ENCODE measurements around the gene TMTC1.

The TMTC1 gene

DNA sequence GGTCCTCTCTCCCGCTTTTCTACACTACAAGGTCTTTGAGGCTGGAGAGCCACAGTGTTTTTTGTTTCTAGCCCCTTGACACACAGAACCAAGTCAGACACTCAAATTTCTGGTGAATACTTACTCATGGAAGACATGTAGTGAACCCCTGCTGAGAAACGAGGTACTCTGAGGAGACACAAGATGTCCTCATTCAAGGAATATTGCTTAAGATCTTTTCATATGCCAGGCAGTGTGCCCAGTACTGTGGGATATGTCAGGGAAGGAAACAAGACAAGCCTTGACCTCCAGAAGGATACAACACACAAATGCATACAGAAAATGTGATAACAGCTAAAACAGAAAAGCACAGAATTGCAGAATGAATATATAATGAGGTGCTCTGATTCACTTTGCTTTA is 75.9 kb downstream of the TMTC1 start:
- no peak for DNase-seq

DNA sequence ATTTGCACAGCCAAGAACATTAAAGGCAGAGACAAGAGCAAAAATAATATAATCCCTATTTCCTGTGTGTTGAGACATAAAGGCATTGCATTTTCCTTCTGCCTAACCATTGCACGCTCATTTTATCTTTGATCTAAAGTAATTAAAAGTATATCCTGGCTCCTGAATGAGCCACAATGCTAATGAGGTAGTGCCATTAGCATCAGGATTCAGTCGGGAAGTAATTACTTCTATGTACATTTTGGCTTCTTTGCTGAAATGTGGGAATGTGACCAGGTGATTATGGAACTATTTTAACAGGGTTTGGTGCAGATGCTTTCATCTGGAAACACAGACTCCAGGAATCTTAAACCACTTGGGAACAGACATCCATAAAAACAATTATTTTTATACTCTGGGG is 77.4 kb downstream of the TMTC1 start:
- no peak for DNase-seq

GRCh38 chr12:29703528-29703927 is 80.2 kb downstream of the TMTC1 start:
- no peak for DNase-seq

- no peak for DNase-seq
Observed at GRCh38 chr12:29702972-29703371, 80.8 kb downstream of the TMTC1 start.

GRCh38 chr12:29702222-29702621 is 81.5 kb downstream of the TMTC1 start:
- no peak for DNase-seq

DNA sequence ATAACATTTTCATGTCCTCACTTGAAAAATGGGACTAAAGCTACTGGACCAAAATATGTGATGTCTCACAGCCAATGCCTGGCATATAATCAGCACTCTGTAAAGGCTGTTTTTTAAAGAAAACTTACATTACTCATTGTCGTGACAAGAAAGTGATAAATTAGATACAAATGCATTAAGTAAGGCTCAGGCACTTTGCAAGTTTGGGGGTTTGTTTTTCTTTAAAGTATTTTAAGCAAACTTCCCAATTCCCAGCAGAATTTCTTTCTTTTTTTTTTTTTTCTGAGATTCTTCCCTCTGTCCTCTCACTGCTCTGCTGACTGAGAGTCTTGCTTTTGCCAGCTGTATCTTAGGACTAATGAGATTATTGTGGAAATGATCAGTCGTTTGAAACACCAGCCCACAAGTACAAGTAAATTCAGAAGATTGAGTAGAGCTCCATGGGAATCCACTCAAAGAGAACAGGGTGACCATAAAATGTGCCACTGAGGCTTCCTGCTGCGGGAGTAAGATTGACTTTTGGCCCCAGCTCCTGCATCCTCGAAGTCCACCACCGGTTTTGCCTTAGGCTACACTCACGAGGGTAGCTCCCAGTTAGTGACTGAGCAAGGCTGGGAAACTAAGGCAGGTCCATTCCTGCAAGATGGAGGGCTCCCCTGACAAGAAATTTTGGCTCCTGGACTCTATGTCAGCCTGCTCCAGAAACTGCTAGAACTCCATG is 82.8 kb downstream of the TMTC1 start:
- DNase-seq, result no peak

DNA sequence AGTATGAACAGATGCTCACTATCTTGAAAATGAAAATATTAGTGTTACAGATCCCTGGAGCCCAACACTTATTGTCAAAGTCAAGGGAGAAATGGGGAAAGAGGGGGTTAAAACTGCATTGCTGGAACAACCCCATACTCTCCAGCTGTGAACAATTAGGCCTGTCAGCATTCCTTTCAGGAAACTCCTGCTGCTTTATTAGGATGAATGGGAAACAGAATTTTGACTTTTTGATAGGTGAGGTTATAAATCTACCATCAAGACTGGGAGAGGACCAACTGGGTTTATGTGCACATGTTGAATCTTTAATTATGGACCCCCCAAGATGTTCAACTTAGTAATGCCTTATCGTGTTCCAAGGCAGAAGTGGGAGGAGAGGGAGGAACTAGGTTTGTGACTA is 85.0 kb downstream of the TMTC1 start:
- DNase-seq, result no peak

DNA sequence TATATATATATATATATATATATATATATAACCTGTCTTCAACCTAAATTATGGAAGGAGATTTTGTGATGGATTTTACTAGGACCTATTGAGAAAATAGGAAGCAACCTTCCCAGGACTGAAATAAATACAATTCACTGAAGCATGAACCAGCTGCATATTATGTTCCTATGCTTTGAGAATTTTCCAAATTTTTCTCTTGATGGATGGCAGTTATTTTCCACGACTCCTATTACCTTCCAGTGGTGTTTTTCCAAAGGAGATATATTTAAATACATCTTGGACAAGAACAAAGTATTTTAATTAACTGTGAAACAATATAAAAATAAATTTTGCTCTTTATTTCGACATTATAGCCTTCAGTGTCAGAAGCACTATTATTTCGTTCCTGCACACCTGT is 87.9 kb downstream of the TMTC1 start:
- DNase-seq, result no peak

- DNase-seq, result no peak
Observed at GRCh38 chr12:29695026-29695425, 88.7 kb downstream of the TMTC1 start.

GRCh38 chr12:29694002-29694401 is 89.7 kb downstream of the TMTC1 start:
- DNase-seq, result no peak

GRCh38 chr12:29692237-29692636 is 91.5 kb downstream of the TMTC1 start:
- DNase-seq, result no peak

DNA sequence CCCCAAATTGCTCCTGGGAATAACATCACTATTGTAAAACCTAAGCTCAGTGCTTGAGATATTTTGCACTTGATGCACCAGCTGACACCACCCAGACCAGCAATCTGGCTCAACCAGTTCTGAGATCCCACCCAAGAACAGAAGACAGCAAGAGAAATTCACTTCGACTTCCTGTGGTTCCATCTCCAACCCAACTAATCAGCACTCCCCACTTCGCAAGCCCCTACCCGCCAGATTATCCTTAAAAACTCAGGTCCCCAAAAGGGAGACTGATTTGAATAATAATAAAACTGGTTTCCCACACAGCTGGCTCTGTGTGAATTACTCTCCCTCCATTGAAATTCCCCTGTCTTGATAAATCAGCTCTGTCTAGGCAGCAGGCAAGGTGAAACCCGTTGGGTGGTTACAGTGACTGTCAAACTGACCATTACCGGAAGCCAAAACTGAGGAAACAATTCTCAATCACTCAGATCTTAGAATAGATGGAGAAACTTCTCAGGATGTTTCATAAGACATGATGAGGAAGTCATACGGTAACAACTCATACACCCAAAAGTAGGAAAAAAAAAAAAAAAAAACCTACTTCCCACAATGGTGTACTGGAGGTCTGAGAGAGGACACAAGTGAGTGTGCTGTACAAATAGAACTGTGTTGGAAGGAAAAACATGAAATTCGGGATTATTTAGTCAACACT is 92.4 kb downstream of the TMTC1 start:
- DNase-seq, result no peak

- no peak for DNase-seq
Observed at GRCh38 chr12:29690728-29691127, 93.0 kb downstream of the TMTC1 start.

GRCh38 chr12:29688914-29689313 is 94.8 kb downstream of the TMTC1 start:
- no peak for DNase-seq

- DNase-seq, result no peak
Observed at GRCh38 chr12:29682088-29682487, 101.7 kb downstream of the TMTC1 start.

DNA sequence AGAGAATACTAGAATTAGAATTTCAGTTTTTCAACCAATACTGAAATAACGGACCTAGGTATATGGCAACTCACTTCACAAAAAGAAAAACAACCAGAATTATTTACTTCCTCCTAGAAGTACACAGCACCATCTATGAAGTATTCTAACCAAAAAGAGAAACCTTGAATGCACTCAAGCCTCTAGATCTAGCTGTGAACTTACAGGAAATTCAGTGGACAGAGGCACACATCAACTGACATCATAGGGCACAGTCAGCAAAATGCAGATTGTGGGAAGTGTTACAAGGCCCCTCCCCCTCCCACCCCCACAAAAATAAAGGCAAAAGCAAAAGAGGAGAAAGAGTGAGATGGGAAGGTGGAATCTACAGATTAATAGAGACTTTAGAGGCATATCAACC is 102.4 kb downstream of the TMTC1 start:
- DNase-seq, result no peak

GRCh38 chr12:29676676-29677075 is 107.1 kb downstream of the TMTC1 start:
- DNase-seq, result no peak

GRCh38 chr12:29674463-29674862 is 109.3 kb downstream of the TMTC1 start:
- no peak for DNase-seq

DNA sequence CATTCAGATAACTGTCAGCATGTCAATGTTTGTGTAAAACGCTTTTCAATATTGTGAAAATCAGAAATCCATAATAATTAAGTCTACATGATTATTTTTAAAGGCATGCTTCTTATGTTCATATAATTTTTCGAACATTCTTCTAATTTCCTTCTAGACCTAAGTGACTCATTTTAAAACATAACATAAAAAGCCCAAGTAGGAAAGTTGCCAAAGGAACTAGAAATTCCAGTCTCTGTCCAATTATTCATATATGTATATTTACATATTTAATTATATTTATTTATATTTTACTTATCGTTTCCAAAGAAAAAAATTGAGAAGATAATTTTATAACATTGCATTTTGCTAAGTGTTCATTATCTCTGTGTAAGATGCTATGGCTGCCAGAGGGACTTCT is 110.4 kb downstream of the TMTC1 start:
- DNase-seq, result no peak

DNA sequence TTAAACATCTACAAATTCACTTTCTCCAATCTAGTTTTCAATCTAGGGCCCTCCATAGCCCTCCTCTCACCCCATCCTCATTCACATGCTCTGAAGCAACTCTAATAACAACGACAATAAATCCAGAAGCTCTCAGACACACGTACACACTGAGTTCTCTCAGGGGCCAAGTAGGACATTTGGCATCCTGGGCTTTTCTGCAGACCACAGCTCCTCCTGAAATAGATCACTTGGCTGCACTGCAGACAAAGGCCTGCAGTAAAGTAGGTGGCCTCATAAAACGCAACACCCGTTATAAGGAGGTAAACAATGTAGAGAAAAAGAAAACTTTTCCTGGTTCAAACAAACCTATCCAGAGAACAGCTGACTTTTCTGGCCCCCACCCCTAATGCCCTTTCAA is 111.2 kb downstream of the TMTC1 start:
- no peak for DNase-seq

- DNase-seq, result no peak
Observed at GRCh38 chr12:29671742-29672141, 112.0 kb downstream of the TMTC1 start.

GRCh38 chr12:29667011-29667410 is 116.7 kb downstream of the TMTC1 start:
- no peak for DNase-seq

- no peak for DNase-seq
Observed at GRCh38 chr12:29665107-29665506, 118.6 kb downstream of the TMTC1 start.

GRCh38 chr12:29662734-29663323 is 120.9 kb downstream of the TMTC1 start:
- DNase-seq, result no peak

Data from GDM1 (cell line).